ENCODE results near the gene MAP2K7.

MAP2K7 gene

GRCh38 chr19:7922836-7923195 lies 19.1 kb downstream of the MAP2K7 start:
- H3K4me3 ChIP-seq (ENCODE audit: low read depth, low read length) = no peak overlapping the region
- no peak for TF ChIP-seq CTCF (IDR thresholded peaks at IDR 0.05; ENCODE audit: borderline replicate concordance, insufficient read depth, low read depth, low read length)

- no peak overlapping the region for H3K4me3 ChIP-seq (ENCODE audit: low read depth, low read length)
- TF ChIP-seq CTCF (IDR thresholded peaks at IDR 0.05; ENCODE audit: borderline replicate concordance, insufficient read depth, low read depth, low read length) = no peak
These were observed 19.9 kb downstream of the MAP2K7 start for GRCh38 chr19:7923295-7924191.

- no peak for TF ChIP-seq CTCF (IDR thresholded peaks at IDR 0.05; ENCODE audit: borderline replicate concordance, insufficient read depth, low read depth, low read length)
- no peak overlapping the region for H3K4me3 ChIP-seq (ENCODE audit: low read depth, low read length)
These were observed 20.6 kb downstream of the MAP2K7 start for GRCh38 chr19:7924241-7924640.

- H3K4me3 ChIP-seq (ENCODE audit: low read depth, low read length) = no peak overlapping the region
- TF ChIP-seq CTCF (IDR thresholded peaks at IDR 0.05; ENCODE audit: borderline replicate concordance, insufficient read depth, low read depth, low read length) = no peak
These were observed 21.0 kb downstream of the MAP2K7 start for GRCh38 chr19:7924651-7925170.

GRCh38 chr19:7925171-7925851 lies 21.6 kb downstream of the MAP2K7 start:
- no peak overlapping the region for H3K4me3 ChIP-seq (ENCODE audit: low read depth, low read length)
- TF ChIP-seq CTCF (IDR thresholded peaks at IDR 0.05; ENCODE audit: borderline replicate concordance, insufficient read depth, low read depth, low read length) = peak; percentile 97

- H3K4me3 ChIP-seq (ENCODE audit: low read depth, low read length) = no peak within 1 kb of the TSS
- no peak for TF ChIP-seq CTCF (IDR thresholded peaks at IDR 0.05; ENCODE audit: borderline replicate concordance, insufficient read depth, low read depth, low read length)
These were observed 22.5 kb downstream of the MAP2K7 start, which contains the start of gene CTXN1 for GRCh38 chr19:7926021-7926726. CTXN1 (minus strand) TSS chr19:7926135; CDS start chr19:7925538, 597 bp downstream.
